ENCODE data around the gene SH3D19.

SH3D19 gene

DNA sequence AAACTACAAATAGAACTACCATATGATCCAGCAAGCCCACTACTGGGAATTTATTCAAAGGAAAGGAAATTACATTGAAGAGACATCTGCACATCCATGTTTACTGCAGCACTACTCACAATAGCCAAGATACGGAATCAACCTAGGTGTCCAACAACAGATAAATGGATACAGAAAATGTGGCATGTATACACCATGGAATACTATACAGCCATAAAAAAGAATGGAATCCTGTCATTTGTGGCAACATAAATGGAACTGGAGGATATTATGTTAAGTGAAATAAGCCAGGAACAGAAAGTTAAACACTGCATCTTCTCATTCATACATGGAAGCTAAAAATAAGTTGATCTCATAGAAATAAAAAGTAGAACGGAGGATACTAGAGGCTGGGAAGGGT, 167.9 kb downstream of the SH3D19 start:
- no peak for DNase-seq (ENCODE audit: low read depth)
- in situ Hi-C loops (cut with HindIII; ENCODE audit: low sequenced_read_pairs) = no loop called here
- TF ChIP-seq, protein P1, sequence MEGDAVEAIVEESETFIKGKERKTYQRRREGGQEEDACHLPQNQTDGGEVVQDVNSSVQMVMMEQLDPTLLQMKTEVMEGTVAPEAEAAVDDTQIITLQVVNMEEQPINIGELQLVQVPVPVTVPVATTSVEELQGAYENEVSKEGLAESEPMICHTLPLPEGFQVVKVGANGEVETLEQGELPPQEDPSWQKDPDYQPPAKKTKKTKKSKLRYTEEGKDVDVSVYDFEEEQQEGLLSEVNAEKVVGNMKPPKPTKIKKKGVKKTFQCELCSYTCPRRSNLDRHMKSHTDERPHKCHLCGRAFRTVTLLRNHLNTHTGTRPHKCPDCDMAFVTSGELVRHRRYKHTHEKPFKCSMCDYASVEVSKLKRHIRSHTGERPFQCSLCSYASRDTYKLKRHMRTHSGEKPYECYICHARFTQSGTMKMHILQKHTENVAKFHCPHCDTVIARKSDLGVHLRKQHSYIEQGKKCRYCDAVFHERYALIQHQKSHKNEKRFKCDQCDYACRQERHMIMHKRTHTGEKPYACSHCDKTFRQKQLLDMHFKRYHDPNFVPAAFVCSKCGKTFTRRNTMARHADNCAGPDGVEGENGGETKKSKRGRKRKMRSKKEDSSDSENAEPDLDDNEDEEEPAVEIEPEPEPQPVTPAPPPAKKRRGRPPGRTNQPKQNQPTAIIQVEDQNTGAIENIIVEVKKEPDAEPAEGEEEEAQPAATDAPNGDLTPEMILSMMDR (IDR thresholded peaks at IDR 0.05; ENCODE audit: low read depth, low read length, missing control alignments) = no peak
- H3K4me3 ChIP-seq (ENCODE audit: low read depth, low read length) = no peak overlapping the region

DNA sequence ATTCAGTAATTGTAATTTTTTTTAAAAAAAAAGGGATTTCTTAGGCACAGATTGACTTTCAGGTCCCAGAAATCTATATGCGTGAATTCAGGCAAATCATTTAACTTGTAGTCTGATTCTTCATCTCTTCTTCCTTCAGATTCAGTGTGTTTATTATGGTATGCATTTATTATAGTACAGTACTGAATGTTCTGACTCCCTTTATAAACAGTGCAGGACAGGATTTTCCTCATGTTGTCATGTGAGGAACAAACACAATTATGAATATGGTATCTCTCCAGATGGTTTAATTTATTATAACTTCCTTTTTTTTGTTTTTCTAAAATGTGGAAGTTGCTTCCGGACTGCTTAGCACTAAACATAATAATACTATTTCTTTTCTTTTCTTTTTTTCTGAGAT, 171.8 kb downstream of the SH3D19 start:
- in situ Hi-C loops (cut with HindIII; ENCODE audit: low sequenced_read_pairs) = no loop called here
- TF ChIP-seq, protein P1 (IDR thresholded peaks at IDR 0.05; ENCODE audit: low read depth, low read length, missing control alignments) = no peak
- no peak for DNase-seq (ENCODE audit: low read depth)

DNA sequence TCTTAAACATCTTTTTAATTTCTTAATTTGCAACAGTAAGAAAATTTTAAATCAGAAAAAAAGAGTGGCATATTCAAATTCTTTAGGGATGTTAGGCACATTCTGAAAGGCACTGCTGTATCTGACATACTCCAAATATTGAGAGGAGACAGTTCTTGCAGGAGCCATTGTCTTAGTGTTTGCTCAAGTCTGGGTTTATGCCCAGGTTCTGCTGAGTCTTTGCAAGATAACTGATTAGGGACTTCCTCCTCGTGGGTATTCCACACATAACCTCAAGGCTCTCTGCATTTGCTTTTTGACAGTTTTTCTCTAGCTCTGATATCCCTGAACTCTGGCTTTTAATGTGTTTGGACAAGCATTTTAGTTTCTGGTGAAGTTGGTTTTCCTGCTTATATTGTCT, 173.4 kb downstream of the SH3D19 start:
- TF ChIP-seq, protein P1 (IDR thresholded peaks at IDR 0.05; ENCODE audit: low read depth, low read length, missing control alignments) = no peak
- in situ Hi-C loops (cut with HindIII; ENCODE audit: low sequenced_read_pairs) = no loop called here
- DNase-seq (ENCODE audit: low read depth) = no peak
- H3K4me3 ChIP-seq (ENCODE audit: low read depth, low read length) = no peak overlapping the region

More for the DNA sequence above, 171.8 kb downstream of the SH3D19 start:
- H3K4me3 ChIP-seq (ENCODE audit: low read depth, low read length) = no peak overlapping the region

DNA sequence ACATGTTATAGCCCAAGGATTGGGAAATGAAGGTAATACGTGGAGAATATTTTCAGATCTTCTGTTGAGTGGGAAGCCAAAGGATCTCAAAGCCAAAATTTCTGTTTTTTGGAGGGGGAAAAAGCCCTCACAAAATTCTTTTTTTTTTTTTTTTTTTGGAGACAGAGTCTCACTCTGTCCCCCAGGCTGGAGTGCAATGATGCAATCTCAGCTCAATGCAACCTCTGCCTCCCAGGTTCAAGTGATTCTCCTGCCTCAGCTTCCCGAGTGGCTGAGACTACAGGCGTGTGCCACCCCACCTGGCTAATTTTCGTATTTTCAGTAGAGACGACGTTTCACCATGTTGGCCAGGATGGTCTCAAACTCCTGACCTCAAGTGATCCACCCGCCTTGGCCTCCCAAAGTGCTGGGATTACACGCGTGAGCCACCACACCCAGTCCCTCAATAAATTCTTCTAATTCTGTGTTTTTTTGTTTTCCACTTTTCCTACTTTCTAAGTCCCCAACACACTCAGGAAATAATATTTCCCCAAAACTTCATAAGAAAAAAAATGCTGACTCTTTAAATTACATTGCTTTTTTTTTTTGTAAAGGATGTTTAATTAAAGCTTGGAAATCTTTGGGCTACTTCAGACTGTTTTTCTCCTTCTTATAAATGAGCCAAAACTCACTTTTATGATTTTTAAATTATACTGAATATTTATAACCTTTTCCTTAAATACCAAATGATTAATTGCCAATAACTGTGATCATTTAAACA, 174.4 kb downstream of the SH3D19 start:
- no peak overlapping the region for H3K4me3 ChIP-seq (ENCODE audit: low read depth, low read length)
- no peak for DNase-seq (ENCODE audit: low read depth)
- in situ Hi-C loops (cut with HindIII; ENCODE audit: low sequenced_read_pairs) = no loop called here
- TF ChIP-seq, protein P1 (IDR thresholded peaks at IDR 0.05; ENCODE audit: low read depth, low read length, missing control alignments) = no peak

DNA sequence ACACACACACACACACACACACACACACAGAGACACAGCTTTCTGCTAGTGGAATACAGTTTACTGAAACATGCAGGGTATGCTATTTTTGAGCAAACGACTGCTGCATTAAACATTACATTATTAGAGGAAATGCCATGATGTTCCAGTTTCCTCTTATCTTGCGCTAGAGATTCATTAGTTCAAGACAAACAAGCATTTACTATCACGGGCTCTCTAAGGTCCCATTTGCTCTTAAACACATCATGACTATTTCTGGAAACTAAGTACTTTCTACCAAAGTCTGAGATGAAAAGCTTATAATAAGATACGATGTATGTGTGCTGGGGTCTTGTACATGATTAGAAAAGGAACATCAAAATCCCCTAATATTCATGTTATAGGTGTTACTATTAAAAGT, 177.1 kb downstream of the SH3D19 start:
- in situ Hi-C loops (cut with HindIII; ENCODE audit: low sequenced_read_pairs) = no loop called here
- DNase-seq (ENCODE audit: low read depth) = no peak
- TF ChIP-seq, protein P1 (IDR thresholded peaks at IDR 0.05; ENCODE audit: low read depth, low read length, missing control alignments) = no peak
- H3K4me3 ChIP-seq (ENCODE audit: low read depth, low read length) = no peak overlapping the region

DNA sequence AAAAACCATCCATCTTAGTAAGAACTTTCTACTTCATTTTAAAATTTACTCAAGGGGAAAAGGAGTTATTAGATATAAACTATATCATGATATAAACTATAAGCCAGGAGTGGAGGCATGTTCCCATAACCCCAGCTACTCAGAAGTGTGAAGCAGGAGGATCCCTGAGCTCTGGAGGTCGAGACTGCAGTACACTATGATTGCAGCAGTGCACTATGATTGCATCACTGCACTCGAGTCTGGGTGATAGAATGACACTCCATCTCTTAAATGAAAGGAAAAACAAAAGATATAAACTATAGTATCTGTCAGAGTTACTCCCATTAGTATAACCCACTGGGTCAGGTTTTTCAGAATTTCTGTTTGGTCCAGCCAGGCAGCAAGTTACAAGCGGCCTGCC, 178.4 kb downstream of the SH3D19 start:
- in situ Hi-C loops (cut with HindIII; ENCODE audit: low sequenced_read_pairs) = no loop called here
- no peak for DNase-seq (ENCODE audit: low read depth)
- TF ChIP-seq, protein P1 (IDR thresholded peaks at IDR 0.05; ENCODE audit: low read depth, low read length, missing control alignments) = no peak
- no peak overlapping the region for H3K4me3 ChIP-seq (ENCODE audit: low read depth, low read length)

All from astrocyte of the cerebellum (primary cell).